Endodermal cell (in vitro differentiated cells): ENCODE data around the gene CDH4. TPM values are rescaled to one million over a fixed set of nuclear protein-coding genes. Genes with fewer than 3 reads are reported as not detected.

Experiments used
- DNase-seq: peaks from one replicate; pipeline ENCODE4 v3.0.0-alpha.2; 2017
- H3K27ac ChIP-seq: 2 replicates; pipeline ENCODE4 v1.5.1; 2013; ENCODE audit warnings: mild to moderate bottlenecking, low read depth, low read length, moderate library complexity
- H3K27me3 ChIP-seq: 2 replicates; pipeline ENCODE4 v1.6.1; 2013; ENCODE audit warnings: mild to moderate bottlenecking, low read length, moderate library complexity; ENCODE audit not compliant: insufficient read depth, control insufficient read depth, poor library complexity, severe bottlenecking
- H3K36me3 ChIP-seq: 2 replicates; pipeline ENCODE4 v1.7.0; 2013; ENCODE audit warnings: mild to moderate bottlenecking, low read length, moderate library complexity; ENCODE audit not compliant: control insufficient read depth, insufficient read depth
- H3K4me1 ChIP-seq: one replicate; pipeline ENCODE4 v1.7.0; 2013; ENCODE audit warnings: low read length; ENCODE audit not compliant: control insufficient read depth, insufficient read depth
- H3K4me3 ChIP-seq: 2 replicates; pipeline ENCODE4 v1.5.1; 2013; ENCODE audit warnings: mild to moderate bottlenecking, low read length, moderate library complexity
- H3K9ac ChIP-seq: 2 replicates; pipeline ENCODE4 v1.6.1; 2013; ENCODE audit warnings: mild to moderate bottlenecking, low read length, moderate library complexity; ENCODE audit not compliant: poor library complexity, severe bottlenecking; ENCODE audit errors: extremely low read depth
- H3K9me3 ChIP-seq: 2 replicates; pipeline ENCODE4 v1.6.1; 2013; ENCODE audit warnings: mild to moderate bottlenecking, low read length, moderate library complexity; ENCODE audit not compliant: control insufficient read depth
- H3K27ac Mint-ChIP-seq: 2 replicates; pipeline ENCODE4 v1.8.0; 2020; ENCODE audit warnings: mixed read lengths
- H3K27me3 Mint-ChIP-seq: 2 replicates; pipeline ENCODE4 v1.8.0; 2021; ENCODE audit warnings: mild to moderate bottlenecking, mixed read lengths; ENCODE audit not compliant: insufficient read depth
- H3K36me3 Mint-ChIP-seq: 2 replicates; pipeline ENCODE4 v1.8.0; 2020; ENCODE audit warnings: low read depth, mixed read lengths
- H3K4me1 Mint-ChIP-seq: 2 replicates; pipeline ENCODE4 v1.8.0; 2020; ENCODE audit warnings: mixed read lengths
- H3K4me3 Mint-ChIP-seq: 2 replicates; pipeline ENCODE4 v1.8.0; 2020; ENCODE audit warnings: mild to moderate bottlenecking, moderate library complexity, mixed read lengths
- H3K9me3 Mint-ChIP-seq: 2 replicates; pipeline ENCODE4 v1.8.0; 2020; ENCODE audit warnings: mild to moderate bottlenecking, mixed read lengths
- CTCF ChIP-seq: fragments of 200-600 bp; sonication (generic); conservative IDR thresholded peaks from 2 replicates; pipeline ENCODE4 v1.5.0; 2021; ENCODE audit warnings: antibody characterized with exemption, mild to moderate bottlenecking
- WGBS, 2 experiments: methylation state at CpG; one replicate each; pipeline versions ENCODE4 v1.1.5 to v1.1.7; 2013; ENCODE audit warnings: missing lambda C conversion rate in 2 of 2, mixed read lengths in 1 of 2; ENCODE audit not compliant: insufficient coverage in 1 of 2, insufficient read length in 1 of 2; 5-methylcytosine and 5-hydroxymethylcytosine counted together
- total RNA-seq, 2 donors: library from RNA; stranded (reverse); fragmentation: NEBNext Ultra II Directional in 1 of 2; extraction: Animal tissue kit (Norgen Biotek cat#: 25700) in 1 of 2; gene quantifications; 2 replicates in 1 of 2; 3 replicates in 1 of 2; pipeline ENCODE4 v1.2.1, GENCODE V29; 2021

CDH4 gene
- total RNA-seq, 2 donors from 2014 or later, result 1.8 to 5.8 TPM

DNA sequence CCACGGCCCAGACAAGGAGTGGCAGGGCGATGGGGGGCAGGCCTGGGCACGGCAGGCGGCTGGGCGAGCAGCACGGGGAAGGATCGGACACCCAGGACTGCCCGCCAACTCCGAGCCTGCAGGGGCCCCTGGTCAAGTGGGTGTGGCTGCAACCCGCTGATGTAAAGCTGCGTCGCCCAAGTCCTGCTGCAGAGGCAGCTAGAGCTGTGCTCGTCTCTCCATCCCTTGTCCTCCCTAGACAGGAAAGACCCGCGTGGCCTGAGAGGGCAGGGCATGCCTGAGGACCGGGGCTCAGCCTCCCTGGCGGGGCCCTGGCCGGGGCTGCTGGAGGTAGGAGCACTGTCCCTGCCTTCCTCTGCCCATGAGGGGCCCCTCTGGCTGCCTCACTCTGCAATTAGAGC lies 281.2 kb downstream of the CDH4 start:
- DNase-seq, result no peak
- Histone ChIP-seq H3K4me3 (no peak overlapping the region), H3K9ac (no peak overlapping the region), H3K27me3 (no peaks in the 10 kb centered on the region), H3K9me3 (no peaks in the 10 kb centered on the region), H3K4me1 (no peaks in the 10 kb centered on the region), H3K27ac (no peak overlapping the region), H3K36me3 (no peaks in the 10 kb centered on the region)
- TF ChIP-seq CTCF, result no peak
- WGBS, 2 experiments, result 90 to 91% methylated on average over 12 to 18 of the region's 18 CpGs
- H3K27ac Mint-ChIP-seq, result no peak overlapping the region
- peaks cover 7% of the 10 kb centered on the region for H3K27me3 Mint-ChIP-seq
- no peaks in the 10 kb centered on the region for H3K36me3 Mint-ChIP-seq
- H3K4me1 Mint-ChIP-seq, result no peaks in the 10 kb centered on the region
- no peaks in the 10 kb centered on the region for H3K9me3 Mint-ChIP-seq
- H3K4me3 Mint-ChIP-seq, result no peak overlapping the region

- DNase-seq, result no peak
- Histone ChIP-seq H3K36me3 (no peaks in the 10 kb centered on the region), H3K4me1 (no peaks in the 10 kb centered on the region), H3K27ac (no peak overlapping the region), H3K9me3 (no peaks in the 10 kb centered on the region), H3K9ac (no peak overlapping the region), H3K27me3 (no peaks in the 10 kb centered on the region), H3K4me3 (no peak overlapping the region)
- Mint-ChIP-seq H3K27ac (no peak overlapping the region), H3K27me3 (peaks cover 5% of the 10 kb centered on the region), H3K36me3 (no peaks in the 10 kb centered on the region), H3K4me1 (no peaks in the 10 kb centered on the region), H3K9me3 (no peaks in the 10 kb centered on the region), H3K4me3 (no peak overlapping the region)
- WGBS, 2 experiments, result 94 to 100% methylated on average over 1 to 8 of the region's 10 CpGs
- no peak for TF ChIP-seq CTCF
These were observed 282.3 kb downstream of the CDH4 start for GRCh38 chr20:61534346-61534745.

GRCh38 chr20:61535091-61535490 lies 283.0 kb downstream of the CDH4 start:
- H3K36me3 ChIP-seq, result no peaks in the 10 kb centered on the region
- H3K4me3 Mint-ChIP-seq, result no peak overlapping the region
- WGBS, 2 experiments, result 87 to 93% methylated on average over 10 of the region's 10 CpGs

More at GRCh38 chr20:61535091-61535490, 283.0 kb downstream of the CDH4 start:
- Histone ChIP-seq H3K27me3 (no peaks in the 10 kb centered on the region), H3K27ac (no peak overlapping the region), H3K4me3 (no peak overlapping the region), H3K4me1 (no peaks in the 10 kb centered on the region), H3K9me3 (no peaks in the 10 kb centered on the region), H3K9ac (no peak overlapping the region)
- no peak for TF ChIP-seq CTCF
- H3K4me1 Mint-ChIP-seq, result no peaks in the 10 kb centered on the region
- H3K9me3 Mint-ChIP-seq, result no peaks in the 10 kb centered on the region
- peaks cover 10% of the 10 kb centered on the region for H3K27me3 Mint-ChIP-seq
- no peak for DNase-seq
- no peak overlapping the region for H3K27ac Mint-ChIP-seq
- no peaks in the 10 kb centered on the region for H3K36me3 Mint-ChIP-seq
